HG02852 (cell line): Measurements from ENCODE around the gene PGS1.

Source experiments
- ATAC-seq: cut with Tn5 transposase; IDR thresholded peaks from one replicate; pipeline ENCODE4 v1.9.1; 2021; ENCODE audit warnings: mild to moderate bottlenecking, moderate library complexity; ENCODE audit not compliant: unreplicated experiment

The PGS1 gene

GRCh38 chr17:78345791-78346494 is 32.5 kb upstream of the PGS1 start:
- ATAC-seq: no peak

GRCh38 chr17:78346605-78347250 is 31.7 kb upstream of the PGS1 start:
- no peak for ATAC-seq

- ATAC-seq: no peak
These were observed 31.0 kb upstream of the PGS1 start for GRCh38 chr17:78347453-78347852.

- no peak for ATAC-seq
These were observed 30.2 kb upstream of the PGS1 start for GRCh38 chr17:78348055-78348770.

GRCh38 chr17:78349891-78350642 is 28.4 kb upstream of the PGS1 start:
- ATAC-seq: no peak

- no peak for ATAC-seq
These were observed 26.9 kb upstream of the PGS1 start for GRCh38 chr17:78351449-78352006.

- no peak for ATAC-seq
These were observed 24.6 kb upstream of the PGS1 start for GRCh38 chr17:78353834-78354233.

- ATAC-seq: no peak
These were observed 23.3 kb upstream of the PGS1 start for GRCh38 chr17:78355045-78355641.

- no peak for ATAC-seq
These were observed 22.7 kb upstream of the PGS1 start for GRCh38 chr17:78355701-78356100.

- peak; percentile 60 for ATAC-seq
These were observed 22.2 kb upstream of the PGS1 start for GRCh38 chr17:78356101-78356713.

- ATAC-seq: no peak
These were observed 21.3 kb upstream of the PGS1 start for GRCh38 chr17:78357177-78357586.

GRCh38 chr17:78357672-78358537 is 20.5 kb upstream of the PGS1 start:
- no peak for ATAC-seq

- no peak for ATAC-seq
These were observed 19.7 kb upstream of the PGS1 start for GRCh38 chr17:78358538-78359320.

- no peak for ATAC-seq
These were observed 19.0 kb upstream of the PGS1 start for GRCh38 chr17:78359321-78359996.

GRCh38 chr17:78359997-78360370 is 18.5 kb upstream of the PGS1 start, which contains the start of gene SOCS3:
Gene SOCS3 (minus strand): TSS chr17:78360077. CDS start chr17:78359095, 982 bp downstream.
- ATAC-seq: peak; percentile 38

GRCh38 chr17:78360371-78361224 is 17.9 kb upstream of the PGS1 start:
- peak; percentile 2 for ATAC-seq

- no peak for ATAC-seq
These were observed 17.2 kb upstream of the PGS1 start for GRCh38 chr17:78361225-78361701.
